Stimulated activated CD8-positive, alpha-beta memory T cell treated with anti-CD3 and anti-CD28 coated beads, Interleukin-15, amount 100 ng/mL, for 24 hours (primary cell): Measurements from ENCODE around the gene CBLN3.
"Not testable (repeated sequence)": the region's sequence is repeated elsewhere in the genome, so short reads cannot be mapped to it uniquely, and the experiment has no call there.

ENCODE experiments used
- DNase-seq: peaks from one replicate; pipeline ENCODE4 v3.0.0-alpha.2; 2020; ENCODE audit warnings: low read depth

CBLN3 gene

GRCh38 chr14:24401810-24402702 lies 27.4 kb downstream of the CBLN3 start:
- DNase-seq = no peak

GRCh38 chr14:24399999-24400718 lies 29.3 kb downstream of the CBLN3 start:
- no peak for DNase-seq

- DNase-seq = no peak
Observed at GRCh38 chr14:24399447-24399822, 30.0 kb downstream of the CBLN3 start.

- no peak for DNase-seq
Observed at GRCh38 chr14:24398653-24399446, 30.6 kb downstream of the CBLN3 start, which contains the start of gene NYNRIN. TSS of gene NYNRIN (plus strand) at chr14:24399003. CDS start at chr14:24399247, 244 bp downstream.

- no peak for DNase-seq
Observed at GRCh38 chr14:24398293-24398652, 31.2 kb downstream of the CBLN3 start.

- DNase-seq = no peak
Observed at GRCh38 chr14:24397639-24398292, 31.7 kb downstream of the CBLN3 start.

GRCh38 chr14:24395609-24396582 lies 33.6 kb downstream of the CBLN3 start:
- DNase-seq = no peak

GRCh38 chr14:24394275-24394674 lies 35.2 kb downstream of the CBLN3 start:
- no peak for DNase-seq

- no peak for DNase-seq
Observed at GRCh38 chr14:24392325-24393091, 37.0 kb downstream of the CBLN3 start.

GRCh38 chr14:24390701-24391468 lies 38.6 kb downstream of the CBLN3 start:
- DNase-seq = no peak

GRCh38 chr14:24389226-24389848 lies 40.1 kb downstream of the CBLN3 start:
- DNase-seq = no peak

GRCh38 chr14:24388474-24389179 lies 40.8 kb downstream of the CBLN3 start:
- no peak for DNase-seq

GRCh38 chr14:24387579-24387978 lies 41.9 kb downstream of the CBLN3 start:
- DNase-seq = not testable (repeated sequence)

GRCh38 chr14:24387009-24387345 lies 42.5 kb downstream of the CBLN3 start:
- DNase-seq = no peak

GRCh38 chr14:24385524-24385923 lies 43.9 kb downstream of the CBLN3 start:
- no peak for DNase-seq

GRCh38 chr14:24384169-24384568 lies 45.3 kb downstream of the CBLN3 start:
- DNase-seq = no peak

- DNase-seq = no peak
Observed at GRCh38 chr14:24382064-24382371, 47.5 kb downstream of the CBLN3 start.

GRCh38 chr14:24381363-24382063 lies 48.0 kb downstream of the CBLN3 start:
- DNase-seq = no peak
